Measurements from ENCODE around the gene CASP1. TPM values are rescaled to one million over a fixed set of nuclear protein-coding genes. Genes with fewer than 3 reads are reported as not detected.
A peak's percentile ranks its signal among the peaks of the same experiment; 100 is the strongest.

The CASP1 gene
- polyA plus RNA-seq, 3 donors, result 3.4 to 5.9 (median 4.9) TPM

DNA sequence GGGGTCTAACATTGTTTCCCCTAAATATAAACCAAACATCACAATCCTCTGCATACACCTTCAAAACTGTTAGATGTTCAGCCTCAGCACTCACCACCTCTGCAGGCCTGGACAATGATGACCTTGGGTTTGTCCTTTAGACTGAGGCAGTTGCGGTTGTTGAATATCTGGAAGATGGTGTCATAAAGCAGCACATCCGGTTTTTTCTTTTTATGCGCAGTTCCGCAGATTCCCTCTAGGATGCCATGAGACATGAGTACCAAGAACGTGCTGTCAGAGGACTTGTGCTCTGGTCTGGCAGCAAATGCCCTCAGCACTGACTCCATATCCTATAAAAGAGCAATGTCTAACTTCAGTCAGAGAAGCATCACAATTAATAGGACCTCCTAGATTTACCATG lies 34.8 kb downstream of the CASP1 start:
- no peak for DNase-seq (ENCODE audit: extremely low read depth in 1 of 11, low read depth in 9 of 11, low spot score in 4 of 11)

DNA sequence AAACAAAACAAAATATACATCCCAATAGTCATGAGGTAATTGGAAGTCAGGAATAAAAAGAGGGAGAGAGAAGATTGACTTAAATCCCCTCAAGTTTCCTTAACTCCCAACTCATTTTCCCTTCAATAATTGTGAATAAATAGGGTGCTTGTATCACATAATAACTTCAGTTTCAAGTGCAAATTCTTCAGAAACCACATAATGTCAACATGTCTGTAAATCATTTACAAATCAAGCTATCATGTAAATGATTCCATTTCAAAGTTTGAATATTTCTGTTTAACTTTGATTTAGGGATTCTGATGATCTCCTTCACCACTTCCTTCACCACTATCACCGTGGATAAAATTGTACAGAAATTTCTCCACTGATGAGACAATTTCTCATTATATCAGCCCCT lies 35.2 kb downstream of the CASP1 start:
- no peak for DNase-seq (ENCODE audit: extremely low read depth in 1 of 11, low read depth in 9 of 11, low spot score in 4 of 11)

DNA sequence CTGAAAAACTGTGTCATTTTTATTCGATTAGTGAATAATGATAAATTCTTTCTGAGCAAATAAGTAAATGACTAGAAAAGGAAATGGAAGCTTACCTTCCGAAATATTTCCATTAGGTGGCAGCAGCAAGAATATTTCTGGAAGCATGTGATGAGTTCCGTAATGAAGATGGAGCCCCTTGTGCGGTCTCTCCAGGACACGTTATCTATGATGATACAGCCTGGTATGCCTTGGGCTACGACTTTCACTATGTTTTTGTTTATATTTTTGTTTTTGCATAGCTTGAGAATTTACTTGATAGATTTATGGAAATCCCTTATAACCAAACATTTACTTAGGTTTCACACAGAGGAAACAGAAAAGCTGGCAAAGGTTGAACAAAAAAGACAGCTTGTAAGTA lies 37.7 kb downstream of the CASP1 start:
- no peak for DNase-seq (ENCODE audit: extremely low read depth in 1 of 11, low read depth in 9 of 11, low spot score in 4 of 11)

DNA sequence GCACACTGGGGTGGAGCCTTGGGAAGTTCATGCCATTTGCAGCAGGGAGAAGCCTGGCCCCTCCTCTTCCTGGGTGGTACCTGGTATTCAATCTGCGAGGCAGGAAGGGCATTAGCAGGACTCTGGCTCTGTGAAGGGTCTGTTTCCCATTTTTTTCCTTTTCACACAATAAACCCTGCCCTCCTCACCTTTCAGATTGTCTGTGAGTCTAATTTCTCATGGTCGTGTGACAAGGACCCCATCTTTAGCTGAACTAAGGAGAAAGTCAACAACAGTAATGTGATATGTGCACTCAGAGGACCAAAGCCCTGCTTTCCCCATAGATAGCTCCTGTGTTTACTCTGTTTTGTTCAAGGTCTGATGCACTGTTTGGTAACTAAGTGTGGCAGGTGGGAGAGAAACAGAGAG lies 39.9 kb downstream of the CASP1 start:
- DNase-seq (ENCODE audit: extremely low read depth in 1 of 11, low read depth in 9 of 11, low spot score in 4 of 11), result peak in 2 of 11 donors; percentile 2 to 13

DNA sequence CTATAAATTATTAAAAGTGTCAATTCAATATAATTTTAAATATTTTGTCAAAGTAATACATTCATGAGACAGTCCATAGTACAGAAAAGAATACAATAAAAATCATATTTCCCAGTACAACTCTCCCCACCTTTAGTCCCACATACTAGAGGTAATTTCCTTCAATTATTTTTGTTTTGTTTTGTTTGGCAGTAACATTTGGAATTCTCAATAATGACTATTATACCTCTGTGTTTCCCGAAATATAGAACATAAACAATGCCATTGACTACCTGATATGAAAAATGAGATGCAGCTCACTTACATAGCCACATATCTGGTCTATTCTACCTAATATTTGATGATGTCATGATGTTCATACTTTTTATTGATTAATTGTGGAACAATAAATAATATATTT lies 42.2 kb downstream of the CASP1 start:
- no peak for DNase-seq (ENCODE audit: extremely low read depth in 1 of 11, low read depth in 9 of 11, low spot score in 4 of 11)

DNA sequence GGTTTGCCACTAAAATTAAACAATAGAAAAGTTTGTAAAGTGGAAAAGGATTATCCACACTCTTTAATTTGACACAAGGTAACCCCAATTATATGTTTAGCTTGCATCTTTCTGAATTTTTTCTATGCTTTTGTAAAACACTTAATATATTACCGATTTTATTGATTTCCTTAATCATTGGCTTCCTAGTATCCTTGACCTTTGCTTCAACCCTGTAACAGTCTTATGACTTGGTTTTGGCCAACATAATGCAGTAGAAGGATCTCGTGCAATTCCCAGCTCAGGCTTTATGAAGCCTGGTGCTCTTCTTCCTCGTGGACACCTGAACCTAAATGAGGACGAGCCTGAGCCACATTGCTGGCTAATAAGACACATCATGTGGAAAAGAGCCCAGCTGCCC lies 43.0 kb downstream of the CASP1 start:
- no peak for DNase-seq (ENCODE audit: extremely low read depth in 1 of 11, low read depth in 9 of 11, low spot score in 4 of 11)

DNA sequence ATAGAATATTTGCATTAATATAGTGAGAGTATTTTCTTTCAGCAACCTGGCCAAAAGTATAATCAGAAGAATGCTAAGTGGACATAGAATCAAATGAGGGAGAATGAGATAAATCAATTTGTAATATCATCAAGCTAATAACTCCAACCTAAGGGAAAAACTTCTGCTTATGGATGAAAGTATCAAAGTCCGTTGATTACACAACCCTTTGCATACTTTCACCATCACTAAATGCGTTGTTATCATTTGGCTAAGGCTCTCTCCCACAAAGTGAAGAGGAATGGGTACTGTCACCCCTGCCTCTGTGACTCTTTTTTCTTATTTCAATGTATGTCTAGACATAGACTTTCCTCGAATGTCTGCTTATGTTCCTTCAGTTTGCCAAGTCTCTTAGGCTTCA lies 50.1 kb downstream of the CASP1 start:
- no peak for DNase-seq (ENCODE audit: extremely low read depth in 1 of 11, low read depth in 9 of 11, low spot score in 4 of 11)

DNA sequence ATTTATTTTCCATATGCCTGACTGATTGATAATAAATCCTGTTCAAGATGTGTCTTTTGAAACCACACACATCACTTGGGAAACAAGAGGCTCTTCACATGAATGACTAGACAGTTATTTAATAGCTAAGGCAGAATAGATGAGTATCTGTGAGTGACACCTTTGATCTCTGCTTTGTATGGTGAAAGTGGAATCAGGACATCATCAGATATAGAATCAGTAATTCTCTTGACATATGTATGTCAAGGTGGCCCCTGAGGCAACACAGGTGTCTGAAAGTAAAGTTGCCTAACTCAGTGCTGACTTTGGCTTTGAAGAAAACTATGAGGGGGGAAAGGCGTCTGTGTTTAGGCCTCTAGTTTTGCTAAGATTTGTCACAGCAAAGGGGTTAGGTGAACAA lies 55.1 kb downstream of the CASP1 start:
- DNase-seq (ENCODE audit: extremely low read depth in 1 of 11, low read depth in 9 of 11, low spot score in 4 of 11), result no peak

Other genes starting within 250 kb of the CASP1 start
- gene CASP12, start 136.7 kb downstream of the CASP1 start, polyA plus RNA-seq (ENCODE audit: insufficient read length in 3 of 3), result under 1 TPM; 0.58 to 0.69 (median 0.62) TPM
- gene CASP4, start 66.6 kb downstream of the CASP1 start, polyA plus RNA-seq (ENCODE audit: insufficient read length in 3 of 3), result 10 to 100 TPM; 18.9 to 21.1 (median 20.0) TPM
- gene CASP5, start 12.0 kb downstream of the CASP1 start, polyA plus RNA-seq (ENCODE audit: insufficient read length in 3 of 3), result not detected
- gene CARD16, start 10.2 kb upstream of the CASP1 start, polyA plus RNA-seq (ENCODE audit: insufficient read length in 3 of 3), result 1 to 10 TPM; 1.6 to 2.1 (median 1.7) TPM
- not detected for gene CARD18, start 104.6 kb upstream of the CASP1 start, polyA plus RNA-seq (ENCODE audit: insufficient read length in 3 of 3)